Renal pelvis (tissue), 4 donors: ENCODE measurements around the gene RNF138. TPM values are rescaled to one million over a fixed set of nuclear protein-coding genes. Genes with fewer than 3 reads are reported as not detected.
"Not testable (repeated sequence)": the region's sequence is repeated elsewhere in the genome, so short reads cannot be mapped to it uniquely, and the experiment has no call there.

Experiments used
- DNase-seq: peaks from one replicate; pipeline ENCODE4 v3.0.0-alpha.2; 2013
- polyA plus RNA-seq, 3 donors: library from polyadenylated mRNA; unstranded; fragments of 120-200 nt; gene quantifications; one replicate each; pipeline ENCODE4 v1.2.1, GENCODE V29; 2013; ENCODE audit not compliant: insufficient read length in 3 of 3

RNF138 gene
- polyA plus RNA-seq, 3 donors, result 52.3 to 60.5 (median 57.1) TPM

- DNase-seq, result peak; percentile 65
Measured at GRCh38 chr18:32093102-32093511, 1.4 kb downstream of the RNF138 start.

DNA sequence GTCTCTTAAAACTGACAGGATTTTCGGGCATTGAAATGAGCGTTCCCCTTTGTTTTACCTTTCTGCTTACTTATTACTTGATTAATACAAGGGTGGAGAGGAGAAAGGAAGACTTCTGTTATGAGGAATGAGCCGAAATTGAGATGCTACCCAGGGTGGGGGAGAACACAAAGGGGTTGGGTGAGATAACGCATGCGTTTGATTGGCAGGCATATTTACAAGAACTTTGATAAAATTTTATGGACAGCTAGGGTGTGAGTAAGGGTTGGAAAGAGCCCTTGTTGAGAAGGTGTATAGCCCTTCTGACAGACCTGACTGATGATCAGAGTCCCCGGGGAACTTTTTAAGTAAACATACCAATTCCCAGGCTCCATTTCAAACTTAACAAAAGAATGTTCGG, 1.8 kb downstream of the RNF138 start:
- peak; percentile 28 for DNase-seq

DNA sequence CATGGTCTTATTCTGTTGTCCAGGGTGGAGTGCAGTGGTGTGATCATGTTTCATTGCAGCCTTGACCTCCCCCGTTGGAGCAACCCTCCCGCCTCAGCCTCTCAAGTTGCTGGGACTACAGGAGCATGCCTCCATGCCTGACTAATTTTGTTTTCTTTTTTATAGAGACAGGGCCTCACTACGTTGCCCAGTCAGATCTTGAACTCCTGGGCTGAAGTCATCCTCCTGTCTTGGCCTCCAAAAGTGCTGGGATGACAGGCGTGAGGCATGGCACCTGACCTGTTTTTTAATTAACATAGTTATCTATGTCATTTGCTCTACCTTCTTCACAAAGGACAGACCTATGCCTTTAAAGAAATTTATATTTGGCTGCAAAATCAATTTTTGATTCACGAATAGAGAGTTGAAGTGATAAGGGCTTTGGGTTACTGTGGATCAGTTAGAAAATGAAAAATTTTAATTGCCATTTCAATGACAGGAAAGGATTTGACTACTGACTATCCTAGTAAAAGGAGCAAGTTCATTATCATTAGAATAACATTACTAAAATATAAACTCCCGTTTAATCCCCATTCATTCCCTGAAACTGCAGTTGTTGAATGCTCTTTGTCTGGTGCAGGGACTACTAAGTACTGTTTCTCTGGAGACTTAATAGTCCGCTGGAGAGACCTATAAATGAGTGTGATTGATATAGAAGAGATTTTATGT, 3.7 kb downstream of the RNF138 start:
- DNase-seq, result no peak

DNA sequence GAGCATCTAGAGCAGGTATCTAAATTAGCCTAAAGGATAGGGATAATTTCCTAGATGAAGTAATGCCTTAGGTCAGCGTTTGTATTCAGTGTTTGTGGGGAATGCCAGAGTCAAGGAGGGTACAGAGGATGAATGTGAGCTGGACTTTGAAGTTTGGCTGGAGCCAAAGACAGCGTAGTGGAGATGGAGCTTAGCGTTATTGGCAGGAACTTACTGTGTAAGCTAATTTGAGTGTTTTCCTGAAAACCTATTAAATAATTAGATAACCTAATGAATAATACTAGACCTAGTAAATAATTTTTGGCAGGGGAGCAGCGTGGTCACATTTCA, 4.2 kb downstream of the RNF138 start:
- no peak for DNase-seq

DNA sequence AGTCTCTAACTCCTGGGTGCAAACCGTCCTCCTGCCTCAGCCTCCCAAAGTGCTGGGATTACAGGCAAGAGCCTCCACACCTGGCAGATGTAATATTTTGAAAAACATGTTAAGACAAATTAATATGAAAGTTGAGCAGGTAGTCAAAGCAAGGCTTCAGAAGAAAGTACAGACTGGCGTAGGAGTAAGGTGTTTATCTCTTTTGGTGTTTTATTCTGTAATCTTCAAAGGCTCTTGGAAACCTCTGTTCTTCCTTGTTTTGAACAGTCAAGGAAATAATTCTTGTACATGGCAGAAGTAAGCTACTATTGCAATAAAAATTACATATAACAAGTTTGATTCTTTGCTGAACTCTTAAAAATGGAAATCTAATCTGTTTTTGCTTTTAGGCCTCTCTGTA, 5.3 kb downstream of the RNF138 start:
- no peak for DNase-seq

DNA sequence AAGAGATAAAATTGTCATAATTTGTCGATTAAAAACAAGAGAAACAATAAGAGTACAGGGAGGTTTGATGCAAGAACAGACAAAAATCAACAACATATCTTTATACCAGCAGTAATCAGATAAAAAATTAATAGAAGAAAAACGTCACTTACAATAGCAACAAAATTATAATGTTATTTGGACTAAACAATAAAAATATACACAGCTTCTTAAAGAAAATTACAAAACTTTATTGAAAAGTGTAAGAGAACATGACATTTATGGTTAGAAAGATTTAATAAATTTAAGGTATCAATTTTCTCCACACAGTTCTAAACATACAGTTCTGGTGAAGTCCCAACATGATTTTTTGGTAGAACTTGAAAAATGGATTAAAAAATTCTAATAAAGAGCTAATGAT, 12.8 kb downstream of the RNF138 start:
- DNase-seq, result no peak

- no peak for DNase-seq
Measured at GRCh38 chr18:32110005-32110404, 18.3 kb downstream of the RNF138 start.

DNA sequence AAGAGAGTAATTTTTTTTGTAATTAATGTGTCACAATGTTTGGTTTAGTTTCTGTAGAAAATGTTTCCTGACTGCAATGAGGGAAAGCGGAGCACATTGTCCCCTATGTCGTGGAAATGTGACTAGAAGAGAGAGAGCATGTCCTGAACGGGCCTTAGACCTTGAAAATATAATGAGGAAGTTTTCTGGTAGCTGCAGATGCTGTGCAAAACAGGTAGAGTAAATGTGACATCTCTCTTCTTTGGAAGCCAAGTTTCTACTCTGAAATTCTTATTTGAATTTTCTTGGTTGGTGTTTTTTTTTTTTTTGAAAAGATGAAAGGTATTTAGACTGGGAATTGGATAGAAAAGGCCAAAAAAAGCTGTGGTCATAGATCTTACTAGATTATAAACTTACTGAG, 20.0 kb downstream of the RNF138 start:
- no peak for DNase-seq

- DNase-seq, result no peak
Measured at GRCh38 chr18:32112826-32113225, 21.2 kb downstream of the RNF138 start.

GRCh38 chr18:32114293-32114942, 22.7 kb downstream of the RNF138 start:
- no peak for DNase-seq

- no peak for DNase-seq
Measured at GRCh38 chr18:32122039-32122438, 30.4 kb downstream of the RNF138 start.

DNA sequence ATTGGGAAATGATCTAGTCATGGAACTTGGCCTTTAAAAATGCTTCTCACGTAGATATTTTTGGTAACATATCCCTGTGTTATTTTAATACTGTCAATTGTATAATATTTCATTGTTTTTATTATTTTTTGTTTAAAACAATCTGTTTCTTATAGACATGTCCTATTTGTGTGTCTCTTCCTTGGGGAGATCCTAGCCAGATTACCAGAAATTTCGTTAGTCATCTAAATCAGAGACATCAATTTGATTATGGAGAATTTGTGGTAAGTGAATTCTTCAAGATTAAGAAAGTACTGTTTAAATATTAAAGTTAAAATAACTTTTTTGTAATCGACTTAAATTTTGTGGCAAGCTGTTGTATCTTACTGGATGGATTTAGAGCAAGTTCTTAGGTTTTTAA, 34.9 kb downstream of the RNF138 start:
- no peak for DNase-seq

DNA sequence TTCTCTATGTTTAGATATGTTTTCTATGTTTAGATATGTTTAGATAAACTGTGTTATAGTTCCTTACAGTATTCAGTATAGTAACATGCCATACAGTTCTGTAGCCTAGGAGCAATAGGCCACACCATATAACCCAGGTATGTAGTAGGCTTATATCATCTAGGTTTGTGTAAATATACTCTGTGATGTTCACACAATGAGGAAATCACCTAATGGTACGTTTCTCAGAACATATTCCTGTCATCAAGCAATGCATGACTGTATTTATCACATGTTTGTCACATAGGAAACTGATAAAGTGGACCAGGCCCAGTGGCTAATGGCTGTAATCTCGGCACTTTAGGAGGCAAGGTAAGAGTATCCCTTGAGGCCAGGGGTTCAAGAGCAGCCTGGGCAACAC, 44.0 kb downstream of the RNF138 start:
- no peak for DNase-seq

GRCh38 chr18:32138332-32138982, 46.8 kb downstream of the RNF138 start:
- DNase-seq, result no peak

DNA sequence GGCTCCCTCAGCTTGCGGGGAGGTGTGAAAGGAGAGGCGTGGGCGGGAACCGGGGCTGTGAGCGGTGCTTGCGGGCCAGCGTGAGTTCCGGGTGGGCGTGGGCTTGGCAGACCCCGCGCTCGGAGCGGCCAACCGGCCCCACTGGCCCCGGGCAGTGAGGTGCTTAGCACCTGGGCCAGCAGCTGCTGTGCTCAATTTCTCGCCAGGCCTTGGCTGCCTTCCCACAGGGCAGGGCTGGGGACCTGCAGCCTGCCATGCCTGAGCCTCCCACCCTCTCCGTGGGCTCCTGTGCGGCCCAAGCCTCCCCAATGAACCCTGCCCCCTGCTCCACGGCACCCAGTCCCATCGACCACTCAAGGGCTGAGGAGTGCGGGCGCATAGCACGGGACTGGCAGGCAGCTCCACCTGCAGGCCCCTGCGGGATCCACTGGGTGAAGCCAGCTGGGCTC, 48.2 kb downstream of the RNF138 start:
- no peak for DNase-seq

GRCh38 chr18:32148185-32148870, 56.7 kb downstream of the RNF138 start:
- DNase-seq, result no peak

- no peak for DNase-seq
Measured at GRCh38 chr18:32152705-32153448, 61.2 kb downstream of the RNF138 start.

GRCh38 chr18:32156855-32157254, 65.2 kb downstream of the RNF138 start:
- DNase-seq, result no peak

DNA sequence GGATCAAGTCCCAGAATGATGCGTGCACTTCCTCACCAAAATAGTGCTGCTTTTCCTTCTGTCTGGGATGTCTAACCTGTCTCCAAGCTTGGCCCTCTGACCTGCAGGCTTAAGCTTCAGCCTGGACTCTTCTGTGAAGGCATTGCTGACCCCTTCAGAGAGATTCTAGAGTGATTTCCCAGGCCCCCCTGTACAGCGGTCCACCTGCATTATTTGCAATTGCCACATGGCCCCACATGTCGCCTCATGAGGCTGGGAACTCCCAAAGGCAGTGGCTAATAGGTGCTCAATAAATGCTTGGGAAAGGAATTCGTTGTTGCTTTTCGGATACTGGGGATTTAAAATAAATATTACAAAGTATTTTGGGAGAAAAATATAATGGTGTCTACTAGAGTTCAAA, 65.9 kb downstream of the RNF138 start:
- DNase-seq, result no peak

DNA sequence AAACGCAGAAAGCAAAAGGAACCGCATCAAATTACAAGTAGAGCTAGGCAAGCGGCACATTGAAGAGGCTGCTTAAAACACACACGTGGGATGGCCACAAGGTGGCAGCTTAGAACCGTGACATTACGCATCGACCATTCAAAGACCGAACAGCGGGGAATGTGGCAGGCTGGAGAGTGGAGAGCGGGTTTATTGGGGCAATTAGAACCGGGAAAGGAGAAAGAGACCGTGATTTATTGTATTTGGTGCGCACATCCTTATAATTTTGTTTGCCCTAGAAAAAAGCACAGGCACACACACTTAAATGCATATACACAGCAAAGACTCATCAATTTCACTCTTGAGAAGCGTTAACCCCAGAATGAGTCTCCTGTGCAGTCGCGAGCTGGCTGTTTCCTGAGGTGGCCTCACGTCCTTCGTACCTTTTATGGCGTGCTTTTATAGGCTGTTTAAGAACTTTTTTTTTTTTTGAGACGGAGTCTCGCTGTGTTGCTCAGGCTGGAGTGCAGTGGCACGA, 66.5 kb downstream of the RNF138 start:
- peak; percentile 93 for DNase-seq

DNA sequence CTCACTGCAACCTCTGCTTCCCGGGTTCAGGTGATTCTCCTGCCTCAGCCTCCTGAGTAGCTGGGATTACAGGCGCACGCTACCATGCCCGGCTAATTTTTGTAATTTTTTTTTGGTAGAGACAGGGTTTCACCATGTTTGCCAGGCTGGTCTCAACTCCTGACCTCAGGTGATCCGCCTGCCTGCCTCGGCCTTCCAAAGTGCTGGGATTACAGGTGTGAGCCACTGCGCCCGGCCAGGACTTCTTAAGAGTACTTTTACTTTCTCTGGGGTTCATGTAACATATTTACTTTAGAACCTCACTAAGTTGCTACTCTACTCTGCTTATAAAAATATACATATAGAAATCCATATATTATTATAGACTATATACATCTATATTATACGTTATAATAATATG, 67.0 kb downstream of the RNF138 start:
- not testable (repeated sequence) for DNase-seq

GRCh38 chr18:32160547-32160946, 68.9 kb downstream of the RNF138 start:
- no peak for DNase-seq
